DND-41 (cell line): ENCODE measurements around the gene ADAMTS19.

Experiments
- CTCF ChIP-seq: IDR thresholded peaks from 2 replicates; pipeline ENCODE4 v1.5.1; 2012; ENCODE audit warnings: borderline replicate concordance, low read length, moderate library complexity, mild to moderate bottlenecking; ENCODE audit not compliant: poor library complexity, severe bottlenecking; ENCODE audit errors: extremely low read depth
- EZH2 ChIP-seq: IDR thresholded peaks from 3 replicates; pipeline ENCODE4 v1.6.1; 2012; ENCODE audit warnings: borderline replicate concordance, low read depth, mild to moderate bottlenecking, moderate library complexity, low read length, inconsistent platforms; ENCODE audit not compliant: severe bottlenecking

GRCh38 chr5:129724647-129725046, 264.5 kb downstream of the ADAMTS19 start:
- TF ChIP-seq CTCF (no peak), EZH2 (no peak)
